Osteoblast (primary cell): ENCODE measurements around the gene FRK. TPM values are rescaled to one million over a fixed set of nuclear protein-coding genes. Genes with fewer than 3 reads are reported as not detected.
"Not testable (repeated sequence)": the region's sequence is repeated elsewhere in the genome, so short reads cannot be mapped to it uniquely, and the experiment has no call there.

Experiments
- DNase-seq: peaks from one replicate; pipeline ENCODE4 v3.0.0; 2011; ENCODE audit warnings: low spot score, mixed read lengths; ENCODE audit not compliant: insufficient read length; ENCODE audit errors: missing footprints
- H2AFZ ChIP-seq: 2 replicates; pipeline ENCODE4 v1.6.0; 2011; ENCODE audit warnings: mild to moderate bottlenecking, low read length
- H3K27ac ChIP-seq: 2 replicates; pipeline ENCODE4 v1.5.1; 2011; ENCODE audit warnings: mild to moderate bottlenecking, low read depth, low read length, moderate library complexity
- H3K27me3 ChIP-seq: 2 replicates; pipeline ENCODE4 v1.6.0; 2012; ENCODE audit warnings: mild to moderate bottlenecking, control low read depth, inconsistent platforms, low read length, moderate library complexity; ENCODE audit not compliant: insufficient read depth
- H3K36me3 ChIP-seq: 2 replicates; pipeline ENCODE4 v1.5.1; 2011; ENCODE audit warnings: mild to moderate bottlenecking, low read length, control low read depth, moderate library complexity; ENCODE audit not compliant: insufficient read depth
- H3K4me1 ChIP-seq: 2 replicates; pipeline ENCODE4 v1.5.1; 2011; ENCODE audit warnings: mild to moderate bottlenecking, low read length, control low read depth, moderate library complexity; ENCODE audit not compliant: insufficient read depth
- H3K4me2 ChIP-seq: 2 replicates; pipeline ENCODE4 v1.6.0; 2011; ENCODE audit warnings: mild to moderate bottlenecking, low read length; ENCODE audit not compliant: insufficient read depth
- H3K4me3 ChIP-seq: fragments of 200-600 bp; sonication (generic); 3 replicates; pipeline ENCODE4 v1.5.1; 2012; ENCODE audit warnings: mild to moderate bottlenecking, low read length, inconsistent platforms; ENCODE audit not compliant: insufficient read depth
- H3K79me2 ChIP-seq: 2 replicates; pipeline ENCODE4 v1.6.0; 2012; ENCODE audit warnings: mild to moderate bottlenecking, low read length, control low read depth, inconsistent platforms; ENCODE audit not compliant: insufficient read depth
- H3K9me3 ChIP-seq: 2 replicates; pipeline ENCODE4 v1.5.1; 2011; ENCODE audit warnings: low read depth, low read length, control low read depth
- H4K20me1 ChIP-seq: 2 replicates; pipeline ENCODE4 v1.6.0; 2012; ENCODE audit warnings: mild to moderate bottlenecking, low read length, control low read depth; ENCODE audit not compliant: insufficient read depth
- CTCF ChIP-seq: IDR thresholded peaks from 2 replicates; pipeline ENCODE4 v1.5.1; 2011; ENCODE audit warnings: mild to moderate bottlenecking, low read depth, low read length, moderate library complexity; ENCODE audit errors: extremely low read depth
- total RNA-seq: library from RNA; depleted of rRNA; stranded (reverse); fragments of >200 nt; gene quantifications from 2 replicates; pipeline ENCODE4 v1.2.3, GENCODE V29; 2012

Gene FRK
- total RNA-seq, 1 donor = 1.1 TPM

- H3K27me3 ChIP-seq = no peaks in the 10 kb centered on the region
- no peaks in the 10 kb centered on the region for H3K9me3 ChIP-seq
- H3K4me2 ChIP-seq = no peak overlapping the region
- H4K20me1 ChIP-seq = no peaks in the 10 kb centered on the region
- H2AFZ ChIP-seq = no peak overlapping the region
- DNase-seq = no peak
- no peaks in the 10 kb centered on the region for H3K4me1 ChIP-seq
- H3K4me3 ChIP-seq = no peak overlapping the region
- no peaks in the 10 kb centered on the region for H3K36me3 ChIP-seq
- no peaks in the 10 kb centered on the region for H3K79me2 ChIP-seq
- no peak overlapping the region for H3K27ac ChIP-seq
- no peak for TF ChIP-seq CTCF
These were observed 125.3 kb downstream of the FRK start for GRCh38 chr6:115935361-115935760.

- Histone ChIP-seq H2AFZ (no peak overlapping the region), H3K4me2 (no peak overlapping the region), H3K9me3 (no peaks in the 10 kb centered on the region), H3K79me2 (no peaks in the 10 kb centered on the region), H3K36me3 (no peaks in the 10 kb centered on the region), H3K4me3 (no peak overlapping the region), H4K20me1 (no peaks in the 10 kb centered on the region), H3K27ac (no peak overlapping the region), H3K27me3 (no peaks in the 10 kb centered on the region), H3K4me1 (no peaks in the 10 kb centered on the region)
- DNase-seq = no peak
- TF ChIP-seq CTCF = no peak
These were observed 125.9 kb downstream of the FRK start for GRCh38 chr6:115934829-115935228.

- no peaks in the 10 kb centered on the region for H3K27me3 ChIP-seq
- no peak overlapping the region for H3K4me2 ChIP-seq
- no peaks in the 10 kb centered on the region for H3K36me3 ChIP-seq
- H4K20me1 ChIP-seq = no peaks in the 10 kb centered on the region
- no peak overlapping the region for H3K27ac ChIP-seq
- H2AFZ ChIP-seq = no peak overlapping the region
- H3K79me2 ChIP-seq = no peaks in the 10 kb centered on the region
- H3K4me1 ChIP-seq = no peaks in the 10 kb centered on the region
- TF ChIP-seq CTCF = no peak
- no peak for DNase-seq
- no peaks in the 10 kb centered on the region for H3K9me3 ChIP-seq
- H3K4me3 ChIP-seq = no peak overlapping the region
These were observed 126.5 kb downstream of the FRK start for GRCh38 chr6:115934145-115934544.

- DNase-seq = no peak
- Histone ChIP-seq H4K20me1 (no peaks in the 10 kb centered on the region), H3K4me3 (no peak overlapping the region), H3K79me2 (no peaks in the 10 kb centered on the region), H3K4me2 (no peak overlapping the region), H3K27ac (no peak overlapping the region), H3K27me3 (no peaks in the 10 kb centered on the region), H3K4me1 (no peaks in the 10 kb centered on the region), H3K36me3 (no peaks in the 10 kb centered on the region), H3K9me3 (no peaks in the 10 kb centered on the region), H2AFZ (no peak overlapping the region)
- TF ChIP-seq CTCF = no peak
These were observed 128.2 kb downstream of the FRK start for GRCh38 chr6:115932481-115932880.

- not testable (repeated sequence) for H3K4me2 ChIP-seq, H3K36me3 ChIP-seq, H3K4me1 ChIP-seq, H3K27ac ChIP-seq, DNase-seq, H3K79me2 ChIP-seq, H3K9me3 ChIP-seq, H3K27me3 ChIP-seq, H2AFZ ChIP-seq, H4K20me1 ChIP-seq, H3K4me3 ChIP-seq
These were observed 132.7 kb downstream of the FRK start for GRCh38 chr6:115928000-115928399.
